Hematopoietic multipotent progenitor cell treated with erythropoietin and hydrocortisone succinate and interleukin-3 and kit ligand, for 6 days (in vitro differentiated cells): ENCODE results near the gene CFAP100.

Source experiments
- DNase-seq: peaks from one replicate; pipeline ENCODE4 v3.0.0-alpha.2; 2015

The CFAP100 gene

DNA sequence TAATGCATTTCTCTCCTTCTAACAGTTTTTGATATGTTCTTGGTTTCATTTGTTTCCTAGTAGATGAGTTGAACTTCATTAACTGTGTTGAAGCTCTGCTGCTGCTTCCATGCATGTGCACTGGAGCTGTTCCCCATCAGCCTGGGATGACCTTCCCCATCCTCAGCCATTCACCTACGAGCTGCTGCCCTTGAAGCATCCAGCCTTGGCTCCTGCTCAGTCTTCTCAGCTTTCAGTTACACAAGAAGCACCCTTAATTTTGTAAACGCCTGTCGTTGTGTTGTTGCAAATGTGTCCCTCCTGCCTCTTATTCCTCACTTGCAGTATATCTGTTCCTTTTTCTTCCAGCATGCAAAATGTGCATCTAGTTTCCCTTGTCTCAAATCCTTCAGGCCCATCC is 89.4 kb downstream of the CFAP100 start:
- DNase-seq, result no peak

DNA sequence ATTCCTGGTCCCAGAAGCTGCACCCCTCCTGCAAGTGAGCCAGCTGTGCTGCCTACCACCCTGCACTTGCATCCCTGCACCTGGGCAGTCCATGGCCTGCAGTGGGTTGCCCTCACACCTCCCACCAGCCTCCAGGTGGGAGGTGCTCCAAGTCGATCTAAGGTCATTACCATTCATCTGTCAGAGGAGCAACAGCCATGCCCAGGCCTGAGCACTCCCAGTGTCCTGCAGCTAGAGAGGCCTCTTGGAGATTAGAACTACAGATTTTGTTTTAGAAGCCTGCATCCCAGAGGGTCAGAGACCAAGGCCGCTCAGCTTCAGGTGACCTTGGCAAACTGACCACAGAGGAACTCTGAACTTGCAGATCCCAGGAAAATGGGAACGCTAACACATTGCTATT is 90.0 kb downstream of the CFAP100 start:
- DNase-seq, result no peak

DNA sequence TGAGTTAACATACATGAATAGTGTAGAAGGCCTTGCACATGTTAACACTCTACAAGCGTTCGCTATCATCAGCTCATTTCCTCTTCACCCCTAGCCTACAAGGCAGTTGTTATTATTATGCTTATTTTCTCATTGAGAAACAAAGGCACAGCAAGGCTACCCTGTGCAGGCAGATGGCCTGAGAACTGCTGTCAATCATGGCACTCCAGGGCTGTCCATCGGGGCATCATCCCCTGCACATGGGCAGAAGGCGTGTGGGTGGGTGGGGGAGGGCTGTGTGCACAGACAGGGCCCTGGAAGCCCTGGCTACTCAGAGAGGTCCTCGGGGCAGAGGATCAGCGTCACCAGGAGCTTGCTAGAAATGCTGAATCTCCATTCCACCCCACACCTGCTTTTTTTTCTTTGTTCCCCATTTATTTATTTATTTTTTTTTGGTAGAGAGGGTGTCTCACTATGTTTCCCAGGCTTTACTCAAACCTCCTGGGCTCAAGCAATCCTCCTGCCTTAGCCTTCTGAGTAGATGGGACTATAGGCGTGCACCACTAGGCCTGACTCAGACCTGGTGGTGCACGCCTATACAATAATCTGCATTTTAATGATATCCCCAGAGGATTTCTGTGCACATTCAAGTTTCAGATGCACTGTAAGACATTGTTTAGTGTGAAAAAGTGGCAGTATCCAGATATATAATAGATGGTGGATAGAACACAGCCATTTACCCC is 90.6 kb downstream of the CFAP100 start:
- DNase-seq, result no peak

DNA sequence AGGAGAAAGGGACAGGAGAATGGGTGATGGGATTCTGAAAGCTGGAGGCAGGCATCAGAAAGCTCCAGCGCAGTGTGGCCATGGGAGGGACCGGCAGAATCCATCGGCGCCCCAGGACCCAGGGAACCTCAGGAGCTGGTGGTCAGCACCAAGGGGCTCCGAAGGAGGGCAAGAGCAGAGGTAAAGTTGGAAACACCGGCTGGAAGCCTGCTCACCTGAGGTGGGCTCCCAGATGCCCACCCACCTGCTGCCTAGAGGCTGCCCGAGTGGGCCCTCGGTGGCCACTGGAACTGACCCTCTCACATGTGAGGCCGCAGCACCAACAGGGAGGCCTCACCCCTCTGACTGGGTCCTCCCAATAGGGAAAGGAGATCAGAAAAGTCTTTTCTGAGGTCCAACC is 91.2 kb downstream of the CFAP100 start:
- no peak for DNase-seq
